ENCODE measurements around the gene LETM1. TPM values are rescaled to one million over a fixed set of nuclear protein-coding genes. Genes with fewer than 3 reads are reported as not detected.

LETM1 gene
- total and polyA plus RNA-seq, 2 of the 13 experiments (the other 11 are each of a cell fraction or from before 2014, with no cell fraction given): 9.7 to 41.6 TPM

GRCh38 chr4:1802151-1802715, 53.7 kb downstream of the LETM1 start (continued):
- peak; percentile 77 for TF ChIP-seq FOXP4 (CRISPR knock-in tag; IDR thresholded peaks at IDR 0.05)
- no peak for TF ChIP-seq ZNF607 (CRISPR knock-in tag; IDR thresholded peaks at IDR 0.05; ENCODE audit: borderline replicate concordance)
- no peak for TF ChIP-seq RELA (CRISPR knock-in tag; IDR thresholded peaks at IDR 0.05)
- TF ChIP-seq ZNF101 (CRISPR knock-in tag; IDR thresholded peaks at IDR 0.05; ENCODE audit: borderline replicate concordance, low read depth): no peak
- TF ChIP-seq PLRG1 (conservative IDR thresholded peaks at IDR 0.05): no peak
- no peak for TF ChIP-seq ZNF382 (CRISPR knock-in tag; IDR thresholded peaks at IDR 0.05; ENCODE audit: borderline replicate concordance)
- no peak for TF ChIP-seq NFKBIZ (CRISPR knock-in tag; IDR thresholded peaks at IDR 0.05)
- no peak for TF ChIP-seq HHEX (CRISPR knock-in tag; IDR thresholded peaks at IDR 0.05)
- no peak for TF ChIP-seq ZFAT (CRISPR knock-in tag; conservative IDR thresholded peaks at IDR 0.05)
- TF ChIP-seq, protein P1, sequence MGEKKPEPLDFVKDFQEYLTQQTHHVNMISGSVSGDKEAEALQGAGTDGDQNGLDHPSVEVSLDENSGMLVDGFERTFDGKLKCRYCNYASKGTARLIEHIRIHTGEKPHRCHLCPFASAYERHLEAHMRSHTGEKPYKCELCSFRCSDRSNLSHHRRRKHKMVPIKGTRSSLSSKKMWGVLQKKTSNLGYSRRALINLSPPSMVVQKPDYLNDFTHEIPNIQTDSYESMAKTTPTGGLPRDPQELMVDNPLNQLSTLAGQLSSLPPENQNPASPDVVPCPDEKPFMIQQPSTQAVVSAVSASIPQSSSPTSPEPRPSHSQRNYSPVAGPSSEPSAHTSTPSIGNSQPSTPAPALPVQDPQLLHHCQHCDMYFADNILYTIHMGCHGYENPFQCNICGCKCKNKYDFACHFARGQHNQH (CRISPR knock-in tag; IDR thresholded peaks at IDR 0.05): 0 out of 2 replicates have a peak, but pooled peaks have one; percentile 30
- TF ChIP-seq, protein P2, sequence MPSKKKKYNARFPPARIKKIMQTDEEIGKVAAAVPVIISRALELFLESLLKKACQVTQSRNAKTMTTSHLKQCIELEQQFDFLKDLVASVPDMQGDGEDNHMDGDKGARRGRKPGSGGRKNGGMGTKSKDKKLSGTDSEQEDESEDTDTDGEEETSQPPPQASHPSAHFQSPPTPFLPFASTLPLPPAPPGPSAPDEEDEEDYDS (CRISPR knock-in tag; IDR thresholded peaks at IDR 0.05): no peak
- TF ChIP-seq ZNF253 (CRISPR knock-in tag; IDR thresholded peaks at IDR 0.05; ENCODE audit: borderline replicate concordance): no peak
- TF ChIP-seq GATA4 (IDR thresholded peaks at IDR 0.05; ENCODE audit: borderline replicate concordance, low read depth): no peak
- TF ChIP-seq ADNP (CRISPR knock-in tag; IDR thresholded peaks at IDR 0.05): no peak
- TF ChIP-seq ARID2 (CRISPR knock-in tag; IDR thresholded peaks at IDR 0.05; ENCODE audit: borderline replicate concordance): 0 out of 2 replicates have a peak, but pooled peaks have one; percentile 45
- TF ChIP-seq ZNF225 (CRISPR knock-in tag; IDR thresholded peaks at IDR 0.05): no peak
- TF ChIP-seq, protein P3, sequence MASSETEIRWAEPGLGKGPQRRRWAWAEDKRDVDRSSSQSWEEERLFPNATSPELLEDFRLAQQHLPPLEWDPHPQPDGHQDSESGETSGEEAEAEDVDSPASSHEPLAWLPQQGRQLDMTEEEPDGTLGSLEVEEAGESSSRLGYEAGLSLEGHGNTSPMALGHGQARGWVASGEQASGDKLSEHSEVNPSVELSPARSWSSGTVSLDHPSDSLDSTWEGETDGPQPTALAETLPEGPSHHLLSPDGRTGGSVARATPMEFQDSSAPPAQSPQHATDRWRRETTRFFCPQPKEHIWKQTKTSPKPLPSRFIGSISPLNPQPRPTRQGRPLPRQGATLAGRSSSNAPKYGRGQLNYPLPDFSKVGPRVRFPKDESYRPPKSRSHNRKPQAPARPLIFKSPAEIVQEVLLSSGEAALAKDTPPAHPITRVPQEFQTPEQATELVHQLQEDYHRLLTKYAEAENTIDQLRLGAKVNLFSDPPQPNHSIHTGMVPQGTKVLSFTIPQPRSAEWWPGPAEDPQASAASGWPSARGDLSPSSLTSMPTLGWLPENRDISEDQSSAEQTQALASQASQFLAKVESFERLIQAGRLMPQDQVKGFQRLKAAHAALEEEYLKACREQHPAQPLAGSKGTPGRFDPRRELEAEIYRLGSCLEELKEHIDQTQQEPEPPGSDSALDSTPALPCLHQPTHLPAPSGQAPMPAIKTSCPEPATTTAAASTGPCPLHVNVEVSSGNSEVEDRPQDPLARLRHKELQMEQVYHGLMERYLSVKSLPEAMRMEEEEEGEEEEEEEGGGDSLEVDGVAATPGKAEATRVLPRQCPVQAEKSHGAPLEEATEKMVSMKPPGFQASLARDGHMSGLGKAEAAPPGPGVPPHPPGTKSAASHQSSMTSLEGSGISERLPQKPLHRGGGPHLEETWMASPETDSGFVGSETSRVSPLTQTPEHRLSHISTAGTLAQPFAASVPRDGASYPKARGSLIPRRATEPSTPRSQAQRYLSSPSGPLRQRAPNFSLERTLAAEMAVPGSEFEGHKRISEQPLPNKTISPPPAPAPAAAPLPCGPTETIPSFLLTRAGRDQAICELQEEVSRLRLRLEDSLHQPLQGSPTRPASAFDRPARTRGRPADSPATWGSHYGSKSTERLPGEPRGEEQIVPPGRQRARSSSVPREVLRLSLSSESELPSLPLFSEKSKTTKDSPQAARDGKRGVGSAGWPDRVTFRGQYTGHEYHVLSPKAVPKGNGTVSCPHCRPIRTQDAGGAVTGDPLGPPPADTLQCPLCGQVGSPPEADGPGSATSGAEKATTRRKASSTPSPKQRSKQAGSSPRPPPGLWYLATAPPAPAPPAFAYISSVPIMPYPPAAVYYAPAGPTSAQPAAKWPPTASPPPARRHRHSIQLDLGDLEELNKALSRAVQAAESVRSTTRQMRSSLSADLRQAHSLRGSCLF (CRISPR knock-in tag; IDR thresholded peaks at IDR 0.05; ENCODE audit: borderline replicate concordance): no peak
- TF ChIP-seq ZSCAN31 (CRISPR knock-in tag; IDR thresholded peaks at IDR 0.05; ENCODE audit: low read depth): peak; percentile 92
- TF ChIP-seq ZNF205 (CRISPR knock-in tag; IDR thresholded peaks at IDR 0.05): peak; percentile 70
- peak; percentile 79 for TF ChIP-seq YY1 (IDR thresholded peaks at IDR 0.05; ENCODE audit: insufficient read depth, insufficient replicate concordance, low read depth, low read length)
- no peak for TF ChIP-seq HOXD1 (CRISPR knock-in tag; IDR thresholded peaks at IDR 0.05)
- peak; percentile 40; the same call in 1 of the 2 replicates for TF ChIP-seq ZMYM3 (CRISPR knock-in tag; IDR thresholded peaks at IDR 0.05)
- no peak for TF ChIP-seq ZNF468 (CRISPR knock-in tag; IDR thresholded peaks at IDR 0.05)
